Measurements from ENCODE around the gene GFER. TPM values are rescaled to one million over a fixed set of nuclear protein-coding genes. Genes with fewer than 3 reads are reported as not detected.

Gene GFER
- total and polyA plus RNA-seq, 9 of the 15 experiments (the other 6 are each of a cell fraction or from before 2014, with no cell fraction given), result 4.3 to 53.7 (median 19.8) TPM

GRCh38 chr16:2003827-2004641, 20.0 kb downstream of the GFER start (continued):
- TF ChIP-seq BRF2 (IDR thresholded peaks at IDR 0.05; ENCODE audit: borderline replicate concordance, insufficient read depth, insufficient read length) (no peak), HNRNPLL (IDR thresholded peaks at IDR 0.05; ENCODE audit: low read depth, low read length, poor library complexity, severe bottlenecking) (no peak), SP1 (CRISPR knock-in tag; IDR thresholded peaks at IDR 0.05) (peak; percentile 98), ZNF311 (CRISPR knock-in tag; IDR thresholded peaks at IDR 0.05) (no peak), TGIF2 (CRISPR knock-in tag; IDR thresholded peaks at IDR 0.05) (no peak), MGA (IDR thresholded peaks at IDR 0.05) (no peak), ZNF146 (CRISPR knock-in tag; IDR thresholded peaks at IDR 0.05; ENCODE audit: unreplicated experiment) (no peak), RFX7 (CRISPR knock-in tag; IDR thresholded peaks at IDR 0.05) (no peak), SETDB1 (IDR thresholded peaks at IDR 0.05; ENCODE audit: low read length) (no peak), ZNF75A (CRISPR knock-in tag; IDR thresholded peaks at IDR 0.05) (no peak)
- TF ChIP-seq, protein P1, sequence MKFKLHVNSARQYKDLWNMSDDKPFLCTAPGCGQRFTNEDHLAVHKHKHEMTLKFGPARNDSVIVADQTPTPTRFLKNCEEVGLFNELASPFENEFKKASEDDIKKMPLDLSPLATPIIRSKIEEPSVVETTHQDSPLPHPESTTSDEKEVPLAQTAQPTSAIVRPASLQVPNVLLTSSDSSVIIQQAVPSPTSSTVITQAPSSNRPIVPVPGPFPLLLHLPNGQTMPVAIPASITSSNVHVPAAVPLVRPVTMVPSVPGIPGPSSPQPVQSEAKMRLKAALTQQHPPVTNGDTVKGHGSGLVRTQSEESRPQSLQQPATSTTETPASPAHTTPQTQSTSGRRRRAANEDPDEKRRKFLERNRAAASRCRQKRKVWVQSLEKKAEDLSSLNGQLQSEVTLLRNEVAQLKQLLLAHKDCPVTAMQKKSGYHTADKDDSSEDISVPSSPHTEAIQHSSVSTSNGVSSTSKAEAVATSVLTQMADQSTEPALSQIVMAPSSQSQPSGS (CRISPR knock-in tag; IDR thresholded peaks at IDR 0.05), result no peak
- TF ChIP-seq, protein P2, sequence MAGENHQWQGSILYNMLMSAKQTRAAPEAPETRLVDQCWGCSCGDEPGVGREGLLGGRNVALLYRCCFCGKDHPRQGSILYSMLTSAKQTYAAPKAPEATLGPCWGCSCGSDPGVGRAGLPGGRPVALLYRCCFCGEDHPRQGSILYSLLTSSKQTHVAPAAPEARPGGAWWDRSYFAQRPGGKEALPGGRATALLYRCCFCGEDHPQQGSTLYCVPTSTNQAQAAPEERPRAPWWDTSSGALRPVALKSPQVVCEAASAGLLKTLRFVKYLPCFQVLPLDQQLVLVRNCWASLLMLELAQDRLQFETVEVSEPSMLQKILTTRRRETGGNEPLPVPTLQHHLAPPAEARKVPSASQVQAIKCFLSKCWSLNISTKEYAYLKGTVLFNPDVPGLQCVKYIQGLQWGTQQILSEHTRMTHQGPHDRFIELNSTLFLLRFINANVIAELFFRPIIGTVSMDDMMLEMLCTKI (IDR thresholded peaks at IDR 0.05; ENCODE audit: partially characterized antibody), result no peak
